OCI-LY7 (cell line): ENCODE data around the gene DIP2A.

Source experiments
- EZH2phosphoT487 ChIP-seq: fragments of 200-600 bp; sonication (generic); IDR thresholded peaks from 2 replicates; pipeline ENCODE4 v1.6.1; 2018; ENCODE audit warnings: low read depth, borderline replicate concordance, mild to moderate bottlenecking, mixed run types, antibody characterized with exemption, low read length, moderate library complexity, mixed read lengths
- TF ChIP-seq, protein P1 (sequence below): fragments of 200-600 bp; sonication (generic); conservative IDR thresholded peaks from 2 replicates; pipeline ENCODE4 v1.5.1; 2014; ENCODE audit warnings: mild to moderate bottlenecking, antibody characterized with exemption, low read length, moderate library complexity, mixed read lengths

- TF ChIP-seq, protein P1, sequence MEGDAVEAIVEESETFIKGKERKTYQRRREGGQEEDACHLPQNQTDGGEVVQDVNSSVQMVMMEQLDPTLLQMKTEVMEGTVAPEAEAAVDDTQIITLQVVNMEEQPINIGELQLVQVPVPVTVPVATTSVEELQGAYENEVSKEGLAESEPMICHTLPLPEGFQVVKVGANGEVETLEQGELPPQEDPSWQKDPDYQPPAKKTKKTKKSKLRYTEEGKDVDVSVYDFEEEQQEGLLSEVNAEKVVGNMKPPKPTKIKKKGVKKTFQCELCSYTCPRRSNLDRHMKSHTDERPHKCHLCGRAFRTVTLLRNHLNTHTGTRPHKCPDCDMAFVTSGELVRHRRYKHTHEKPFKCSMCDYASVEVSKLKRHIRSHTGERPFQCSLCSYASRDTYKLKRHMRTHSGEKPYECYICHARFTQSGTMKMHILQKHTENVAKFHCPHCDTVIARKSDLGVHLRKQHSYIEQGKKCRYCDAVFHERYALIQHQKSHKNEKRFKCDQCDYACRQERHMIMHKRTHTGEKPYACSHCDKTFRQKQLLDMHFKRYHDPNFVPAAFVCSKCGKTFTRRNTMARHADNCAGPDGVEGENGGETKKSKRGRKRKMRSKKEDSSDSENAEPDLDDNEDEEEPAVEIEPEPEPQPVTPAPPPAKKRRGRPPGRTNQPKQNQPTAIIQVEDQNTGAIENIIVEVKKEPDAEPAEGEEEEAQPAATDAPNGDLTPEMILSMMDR = no peak
- TF ChIP-seq EZH2phosphoT487 = no peak
Measured at GRCh38 chr21:46427516-46427915, 31.2 kb upstream of the DIP2A start.
